NCI-H524 treated with DMSO at 0.1 percent for 48 hours (cell line): Measurements from ENCODE around the gene AMPH.
"Not testable (repeated sequence)": the region's sequence is repeated elsewhere in the genome, so short reads cannot be mapped to it uniquely, and the experiment has no call there.

Experiments
- DNase-seq: peaks from one replicate; lab custom pipeline; 2025; lab: John Stamatoyannopoulos, UW

The AMPH gene

GRCh38 chr7:38628630-38629385 lies 2.4 kb downstream of the AMPH start:
- no peak for DNase-seq

GRCh38 chr7:38625866-38626265 lies 5.3 kb downstream of the AMPH start:
- DNase-seq, result no peak

GRCh38 chr7:38615665-38616064 lies 15.5 kb downstream of the AMPH start:
- DNase-seq, result peak; percentile 12

GRCh38 chr7:38607466-38607865 lies 23.7 kb downstream of the AMPH start:
- no peak for DNase-seq

GRCh38 chr7:38600741-38601140 lies 30.4 kb downstream of the AMPH start:
- no peak for DNase-seq

- DNase-seq, result no peak
Measured at GRCh38 chr7:38594949-38595348, 36.2 kb downstream of the AMPH start.

- DNase-seq, result no peak
Measured at GRCh38 chr7:38592737-38593288, 38.4 kb downstream of the AMPH start.

- no peak for DNase-seq
Measured at GRCh38 chr7:38585572-38586354, 45.4 kb downstream of the AMPH start.

- no peak for DNase-seq
Measured at GRCh38 chr7:38584443-38585210, 46.5 kb downstream of the AMPH start.

- DNase-seq, result no peak
Measured at GRCh38 chr7:38580485-38580884, 50.7 kb downstream of the AMPH start.

- DNase-seq, result no peak
Measured at GRCh38 chr7:38574086-38574485, 57.1 kb downstream of the AMPH start.

GRCh38 chr7:38571620-38572019 lies 59.6 kb downstream of the AMPH start:
- not testable (repeated sequence) for DNase-seq

- DNase-seq, result no peak
Measured at GRCh38 chr7:38568497-38568896, 62.7 kb downstream of the AMPH start.

GRCh38 chr7:38565289-38565688 lies 65.9 kb downstream of the AMPH start:
- peak; percentile 35 for DNase-seq

- DNase-seq, result no peak
Measured at GRCh38 chr7:38563741-38564140, 67.4 kb downstream of the AMPH start.

GRCh38 chr7:38561166-38561565 lies 70.0 kb downstream of the AMPH start:
- DNase-seq, result no peak

- DNase-seq, result no peak
Measured at GRCh38 chr7:38558761-38559345, 72.3 kb downstream of the AMPH start.

- no peak for DNase-seq
Measured at GRCh38 chr7:38554586-38554985, 76.6 kb downstream of the AMPH start.

- no peak for DNase-seq
Measured at GRCh38 chr7:38550836-38551235, 80.3 kb downstream of the AMPH start.

GRCh38 chr7:38548605-38549004 lies 82.6 kb downstream of the AMPH start:
- DNase-seq, result no peak

GRCh38 chr7:38546763-38547162 lies 84.4 kb downstream of the AMPH start:
- no peak for DNase-seq

GRCh38 chr7:38545977-38546376 lies 85.2 kb downstream of the AMPH start:
- no peak for DNase-seq
